SKM-1 (cell line): ENCODE measurements around the gene ITCH.
"Not testable (repeated sequence)": the region's sequence is repeated elsewhere in the genome, so short reads cannot be mapped to it uniquely, and the experiment has no call there.

Source experiments
- DNase-seq: peaks from one replicate; lab custom pipeline; 2025; ENCODE audit not compliant: unreplicated experiment; lab: John Stamatoyannopoulos, UW

The ITCH gene

DNA sequence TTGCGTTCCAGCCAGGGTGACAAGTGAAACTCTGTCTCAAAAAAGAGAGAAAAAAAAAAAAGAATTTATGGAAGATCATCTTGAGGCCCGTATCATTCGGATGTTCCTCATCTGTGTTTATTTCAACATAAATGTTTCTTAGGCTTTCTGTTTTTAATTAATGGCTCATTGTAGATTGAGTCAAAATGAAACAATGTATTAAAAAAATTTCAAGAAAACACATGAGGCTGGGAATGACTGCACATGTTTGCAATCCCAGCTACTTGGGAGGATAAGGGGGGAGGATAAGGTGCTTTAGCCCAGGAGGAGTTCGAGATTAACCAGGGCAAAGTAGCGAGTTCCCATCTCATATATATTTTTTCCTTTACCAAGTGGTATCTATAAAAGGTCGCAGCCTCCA lies 47.3 kb downstream of the ITCH start:
- no peak for DNase-seq

DNA sequence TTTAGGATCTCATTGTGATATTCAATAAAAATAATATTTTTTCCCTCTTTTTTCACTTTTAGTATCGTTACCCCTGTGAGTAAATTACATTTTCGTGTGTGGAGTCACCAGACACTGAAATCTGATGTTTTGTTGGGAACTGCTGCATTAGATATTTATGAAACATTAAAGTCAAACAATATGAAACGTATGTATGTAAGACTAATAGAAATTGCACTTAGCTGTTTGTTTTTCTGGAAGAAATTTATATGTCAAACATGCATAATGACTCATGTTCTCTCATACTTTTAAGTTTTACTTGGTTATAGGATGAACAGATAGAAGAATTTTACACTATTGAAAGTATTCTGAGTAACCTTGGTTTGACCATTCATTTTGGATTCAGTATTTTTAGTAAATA lies 49.4 kb downstream of the ITCH start:
- no peak for DNase-seq

DNA sequence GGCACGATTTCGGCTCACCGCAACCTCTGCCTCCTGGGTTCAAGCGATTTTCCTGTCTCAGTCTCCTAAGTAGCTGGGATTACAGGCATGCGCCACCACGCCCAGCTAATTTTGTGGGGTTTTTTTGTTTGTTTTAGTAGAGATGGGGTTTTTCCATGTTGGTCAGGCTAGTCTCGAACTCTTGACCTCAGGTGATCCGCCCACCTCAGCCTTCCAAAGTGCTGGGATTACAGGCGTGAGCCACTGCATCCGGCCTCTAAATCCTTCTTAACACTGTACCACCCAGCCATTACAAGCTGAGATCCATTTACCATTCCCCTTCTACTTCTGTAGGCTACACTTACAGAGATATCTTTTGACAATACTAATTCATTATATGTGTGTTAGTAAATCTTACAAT lies 51.5 kb downstream of the ITCH start:
- DNase-seq: not testable (repeated sequence)

DNA sequence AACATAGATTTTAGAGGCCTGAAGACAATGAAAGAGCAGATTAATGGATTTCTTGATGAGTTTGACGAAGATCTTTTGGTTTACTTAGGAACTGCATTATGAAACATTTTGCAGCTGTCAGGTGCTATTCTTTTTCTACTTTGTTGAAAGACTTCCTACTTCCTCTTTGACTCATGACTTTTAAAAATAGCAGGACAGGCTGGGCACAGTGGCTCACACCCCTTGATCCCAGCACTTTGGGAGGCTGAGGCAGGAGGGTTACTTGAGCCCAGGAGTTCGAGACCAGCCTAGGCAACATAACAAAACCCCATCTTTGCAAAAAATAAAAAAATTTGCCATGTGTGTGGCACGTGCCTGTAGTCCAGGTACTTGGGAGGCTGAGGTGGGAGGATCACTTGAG lies 52.0 kb downstream of the ITCH start:
- DNase-seq: no peak

DNA sequence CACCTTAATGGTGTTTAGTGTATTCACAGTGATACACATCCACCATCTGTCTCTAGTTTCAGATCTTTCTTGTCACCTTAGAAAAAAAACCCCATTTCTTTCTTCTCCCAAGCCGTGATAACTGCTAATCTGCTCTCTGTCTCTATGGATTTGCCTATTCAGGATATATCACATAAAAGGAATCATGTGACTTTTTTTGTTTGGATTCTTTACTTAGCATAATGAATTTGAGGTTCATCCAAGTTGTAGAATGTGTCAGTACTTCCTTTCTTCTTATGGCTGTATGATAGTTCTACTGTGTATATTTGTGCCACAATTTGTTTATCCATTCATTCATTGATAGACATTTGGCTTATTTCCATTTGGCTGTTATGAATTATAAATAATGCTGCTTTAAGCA lies 57.1 kb downstream of the ITCH start:
- DNase-seq: no peak

DNA sequence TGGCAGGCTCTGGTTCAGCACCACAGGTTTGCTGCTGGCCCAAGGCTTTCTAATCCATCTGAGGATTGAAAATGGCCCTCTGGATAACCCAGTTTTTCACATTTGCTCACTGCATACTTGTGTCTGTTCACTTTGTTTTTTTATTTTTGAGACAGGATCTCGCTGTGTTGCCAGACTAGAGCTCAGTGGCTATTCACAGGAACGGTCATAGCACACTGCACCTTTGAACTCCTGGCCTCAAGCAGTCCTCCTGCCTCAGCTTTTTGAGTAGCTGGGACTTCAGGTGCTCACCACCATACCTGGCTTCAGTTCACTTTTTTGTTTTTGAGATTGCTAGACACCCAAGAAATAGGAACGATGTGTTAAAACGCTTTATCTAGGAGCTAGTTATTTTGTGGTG lies 57.9 kb downstream of the ITCH start:
- DNase-seq: no peak

DNA sequence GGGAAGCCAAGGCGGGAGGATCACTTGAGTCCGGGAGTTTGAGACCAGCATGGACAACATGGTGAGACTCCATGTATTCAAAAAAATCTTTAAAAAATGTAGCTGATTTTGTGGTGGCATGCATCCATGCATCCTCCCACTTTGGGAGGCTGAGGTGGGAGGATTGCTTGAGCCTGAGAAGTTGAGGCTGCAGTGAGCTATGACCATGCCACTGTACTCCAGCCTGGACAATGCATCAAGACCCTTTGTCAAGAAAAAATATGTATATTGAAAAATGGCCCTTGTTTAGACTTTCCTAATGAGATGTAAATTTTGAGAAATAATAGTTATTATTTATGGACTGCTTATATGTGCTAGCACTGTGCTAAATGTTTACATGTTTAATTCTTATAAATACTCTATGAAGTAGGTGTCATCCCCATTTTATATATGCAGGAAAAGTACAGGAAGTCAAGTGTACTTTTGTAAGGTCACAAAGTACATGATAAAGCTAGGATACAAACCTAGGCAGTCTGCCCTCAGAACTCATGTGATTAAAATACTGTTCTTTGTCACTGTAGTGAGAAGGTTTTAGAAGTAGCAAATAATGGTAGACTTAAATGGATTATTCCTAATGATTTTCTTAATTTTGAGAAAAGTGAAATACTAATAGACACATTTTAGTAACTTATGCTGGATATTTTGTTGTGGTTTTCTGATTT lies 58.8 kb downstream of the ITCH start:
- DNase-seq: no peak

DNA sequence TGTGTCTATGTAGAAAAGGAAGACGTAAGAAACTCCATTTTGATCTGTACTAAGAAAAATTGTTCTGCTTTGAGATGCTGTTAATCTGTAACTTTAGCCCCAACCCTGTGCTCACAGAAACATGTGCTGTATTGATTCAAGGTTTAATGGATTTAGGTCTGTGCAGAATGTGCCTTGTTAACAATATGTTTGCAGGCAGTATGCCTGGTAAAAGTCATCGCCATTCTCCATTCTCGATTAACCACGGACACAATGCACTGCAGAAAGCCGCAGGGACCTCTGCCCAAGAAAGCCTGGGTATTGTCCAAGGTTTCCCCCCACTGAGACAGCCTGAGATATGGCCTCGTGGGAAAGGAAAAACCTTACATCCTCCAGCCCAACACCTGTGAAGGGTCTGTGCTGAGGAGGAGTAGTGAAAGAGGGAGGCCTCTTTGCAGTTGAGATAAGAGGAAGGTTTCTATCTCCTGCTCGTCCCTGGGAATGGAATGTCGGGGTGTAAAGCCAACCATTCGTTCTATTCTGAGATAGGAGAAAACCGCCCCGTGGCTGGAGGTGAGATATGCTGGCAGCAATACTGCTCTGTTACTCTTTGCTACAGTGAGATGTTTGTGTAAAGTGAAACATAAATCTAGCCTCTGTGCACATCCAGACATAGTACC lies 62.1 kb downstream of the ITCH start:
- DNase-seq: not testable (repeated sequence)

DNA sequence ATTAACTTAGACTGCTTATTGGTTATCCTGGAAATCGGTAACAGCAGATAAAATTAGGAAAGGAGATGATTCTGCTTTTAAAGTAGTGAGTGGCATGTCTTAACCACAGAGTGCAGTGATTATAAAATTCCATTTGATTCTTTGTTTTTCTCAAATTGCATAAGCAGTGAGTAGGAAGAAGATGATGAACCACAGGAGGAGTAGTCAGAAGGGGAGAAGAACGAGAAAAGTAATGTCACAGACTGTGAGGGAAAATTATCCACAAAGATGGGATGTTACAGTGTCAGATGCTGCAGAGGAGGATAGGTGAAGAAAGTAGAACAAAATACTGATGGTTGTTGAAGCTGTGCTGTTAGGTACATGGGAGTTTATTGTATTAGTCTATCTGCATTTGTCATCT lies 63.0 kb downstream of the ITCH start:
- no peak for DNase-seq

DNA sequence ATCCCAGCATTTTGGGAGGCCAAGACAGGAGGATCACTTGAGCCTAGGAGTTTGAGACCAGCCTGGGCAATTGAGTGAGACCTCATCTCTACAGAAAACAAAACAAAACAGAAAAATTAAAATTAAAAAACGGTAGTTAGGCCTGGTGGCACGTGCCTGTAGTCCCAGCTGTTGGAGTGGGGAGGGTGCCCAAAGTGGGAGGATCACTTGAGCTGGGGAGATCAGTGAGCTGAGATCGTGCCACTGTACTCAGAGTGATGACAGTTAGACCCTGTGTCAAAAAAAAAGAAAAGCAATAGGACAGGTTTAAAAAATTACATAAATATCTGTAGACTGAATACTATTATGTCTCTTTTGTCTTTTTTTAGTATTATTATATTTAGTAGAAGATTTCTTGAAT lies 64.3 kb downstream of the ITCH start:
- DNase-seq: no peak

DNA sequence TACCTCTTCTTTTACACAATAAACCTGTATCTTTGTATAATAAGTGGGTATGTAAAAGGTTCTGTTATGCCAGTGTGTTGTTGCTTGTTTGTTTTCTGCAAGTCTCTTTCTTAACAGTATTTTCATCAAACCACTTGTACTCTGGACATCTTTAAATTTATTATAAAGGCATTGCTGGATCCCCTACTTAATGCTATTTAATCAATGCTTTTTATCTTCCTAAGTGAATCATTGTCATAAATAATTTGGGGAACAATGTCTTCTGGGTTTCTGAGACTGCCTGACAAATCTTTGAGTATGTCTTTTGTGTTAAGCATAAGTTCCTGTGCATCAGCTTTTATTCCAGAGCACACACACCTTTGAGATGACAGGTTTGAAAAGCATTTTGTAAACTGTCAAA lies 64.7 kb downstream of the ITCH start:
- DNase-seq: no peak

DNA sequence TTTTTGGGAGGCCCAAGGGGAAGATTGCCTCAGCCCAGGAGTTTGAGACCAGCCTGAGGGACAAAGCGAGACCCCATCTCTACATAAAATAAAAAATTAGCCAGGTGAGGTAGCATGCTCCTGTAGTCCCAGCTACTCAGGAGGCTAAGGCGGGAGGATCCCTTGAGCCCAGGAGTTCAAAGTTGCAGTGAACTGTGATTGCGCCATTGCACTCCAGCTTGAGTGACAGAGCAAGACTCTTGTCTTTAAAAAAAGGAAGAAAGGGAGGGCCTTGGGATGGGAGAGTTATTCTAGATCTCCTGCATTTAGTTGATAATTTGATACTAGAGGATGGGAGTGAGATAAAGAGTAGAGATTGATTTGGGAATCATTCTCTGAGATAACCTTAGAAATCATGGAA lies 68.1 kb downstream of the ITCH start:
- DNase-seq: no peak

DNA sequence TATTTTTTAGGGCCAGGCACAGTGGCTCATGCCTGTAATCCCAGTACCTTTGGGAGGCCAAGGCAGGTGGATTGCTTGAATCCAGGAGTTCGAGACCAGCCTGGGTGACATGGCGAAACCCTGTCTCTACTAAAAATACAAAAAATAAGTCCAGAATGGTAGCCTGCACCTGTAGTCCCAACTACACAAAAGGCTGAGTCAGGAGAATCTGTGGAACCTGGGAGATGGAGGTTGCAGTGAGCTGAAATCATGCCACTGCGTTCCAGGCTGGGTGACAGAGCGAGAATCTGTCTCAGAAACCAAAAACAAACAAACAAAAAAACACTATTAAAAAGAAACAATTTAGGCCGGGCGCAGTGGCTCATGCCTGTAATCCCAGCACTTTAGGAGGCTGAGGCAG lies 69.6 kb downstream of the ITCH start:
- not testable (repeated sequence) for DNase-seq

DNA sequence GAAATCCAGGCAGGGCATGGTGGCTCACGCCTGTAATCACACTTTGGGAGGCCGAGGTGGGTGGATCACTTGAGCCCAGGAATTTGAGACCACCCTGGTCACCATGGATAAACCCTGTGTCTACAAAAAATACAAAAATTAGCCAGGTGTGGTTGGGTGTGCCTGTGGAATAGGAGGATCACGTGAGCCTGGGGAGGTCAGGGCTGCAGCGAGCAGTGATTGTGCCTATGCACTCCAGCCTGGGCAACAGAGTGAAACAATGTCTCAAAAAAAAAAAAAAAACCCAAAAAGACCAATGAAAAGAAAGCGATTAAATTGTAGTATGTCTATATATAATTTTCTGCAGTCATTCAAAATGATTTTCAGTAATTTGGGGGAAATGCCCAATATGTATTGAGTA lies 70.3 kb downstream of the ITCH start:
- no peak for DNase-seq

DNA sequence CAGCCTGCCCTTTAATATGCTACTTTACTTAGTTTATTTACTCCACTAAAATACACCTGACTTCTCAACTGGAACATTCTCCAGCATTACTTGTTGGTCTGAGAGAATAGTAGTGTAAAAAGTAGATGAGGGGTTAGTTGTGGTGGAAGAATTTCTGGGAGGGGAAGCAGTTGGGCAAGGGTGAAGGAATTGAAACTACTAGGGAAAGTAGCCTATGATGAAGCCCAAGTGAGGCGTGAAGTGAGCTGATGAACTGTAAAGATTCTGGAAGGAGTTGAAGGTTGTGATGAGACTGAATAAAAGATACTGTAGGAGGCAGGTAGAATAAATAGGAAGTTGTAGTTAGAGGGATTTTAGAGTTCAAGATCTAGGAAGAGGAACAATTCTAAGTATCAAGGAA lies 72.5 kb downstream of the ITCH start:
- DNase-seq: no peak

DNA sequence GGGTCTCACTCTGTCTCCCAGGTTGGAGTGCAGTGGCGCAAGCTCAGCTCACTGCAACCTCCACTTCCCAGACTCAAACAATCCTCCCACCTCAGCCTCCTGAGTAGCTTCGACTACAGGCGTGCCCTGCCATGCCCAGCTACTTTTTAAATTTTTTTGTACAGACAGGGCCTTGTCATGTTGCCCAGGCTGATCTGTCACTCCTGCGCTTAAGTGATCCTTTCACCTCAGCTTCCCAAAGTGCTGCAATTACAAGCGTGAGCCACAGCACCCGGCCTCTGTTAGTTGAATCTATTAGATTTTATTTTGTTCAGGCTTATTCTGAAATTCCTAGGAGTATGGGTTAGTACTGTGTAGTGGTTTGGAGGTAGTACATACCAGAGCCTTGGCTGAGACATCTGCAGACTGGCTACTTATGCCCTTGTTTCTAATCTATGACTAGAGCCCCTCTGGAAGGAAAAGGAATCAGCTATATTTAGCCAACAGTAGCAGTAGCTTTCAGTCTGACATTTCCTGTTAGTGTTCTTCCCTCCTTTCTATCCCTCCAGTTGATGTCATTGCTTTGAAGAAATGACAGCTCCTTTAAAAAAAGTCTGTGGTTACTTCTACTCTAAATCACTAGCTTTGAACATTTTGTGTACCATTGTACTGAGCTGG lies 74.4 kb downstream of the ITCH start:
- DNase-seq: no peak

DNA sequence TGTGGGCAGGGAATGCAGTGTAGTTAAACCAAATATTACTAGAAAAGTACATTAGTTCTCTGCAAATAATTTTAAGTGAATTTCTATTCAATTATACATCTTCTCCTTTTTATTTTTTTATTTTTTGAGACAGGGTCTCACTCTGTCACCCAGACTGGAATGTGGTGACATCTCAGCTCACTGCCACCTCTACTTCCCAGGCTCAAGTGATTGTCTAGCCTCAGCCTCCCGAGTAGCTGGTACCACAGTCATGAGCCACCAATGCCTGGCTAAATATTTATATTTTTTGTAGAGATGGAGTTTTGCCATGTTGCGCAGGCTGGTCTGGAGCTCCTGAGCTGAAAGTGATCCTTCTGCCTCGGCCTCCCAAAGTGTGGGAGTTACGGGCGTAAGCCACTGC lies 76.1 kb downstream of the ITCH start:
- no peak for DNase-seq

DNA sequence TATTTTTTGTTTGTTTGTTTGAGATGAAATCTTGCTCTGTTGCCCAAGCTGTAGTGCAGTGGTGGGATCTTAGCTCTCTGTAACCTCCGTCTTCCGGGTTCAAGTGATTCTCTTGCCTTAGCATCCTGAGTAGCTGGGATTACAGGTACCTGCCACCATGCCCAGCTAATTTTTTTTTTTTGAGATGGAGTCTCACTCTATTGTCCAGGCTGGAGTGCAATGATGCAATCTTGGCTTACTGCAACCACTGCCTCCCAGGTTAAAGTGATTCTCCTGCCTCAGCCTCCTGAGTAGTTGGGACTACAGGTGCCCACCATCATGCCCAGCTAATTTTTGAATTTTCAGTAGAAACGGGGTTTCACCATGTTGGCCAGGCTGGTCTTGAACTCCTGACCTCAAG lies 78.3 kb downstream of the ITCH start:
- DNase-seq: not testable (repeated sequence)

DNA sequence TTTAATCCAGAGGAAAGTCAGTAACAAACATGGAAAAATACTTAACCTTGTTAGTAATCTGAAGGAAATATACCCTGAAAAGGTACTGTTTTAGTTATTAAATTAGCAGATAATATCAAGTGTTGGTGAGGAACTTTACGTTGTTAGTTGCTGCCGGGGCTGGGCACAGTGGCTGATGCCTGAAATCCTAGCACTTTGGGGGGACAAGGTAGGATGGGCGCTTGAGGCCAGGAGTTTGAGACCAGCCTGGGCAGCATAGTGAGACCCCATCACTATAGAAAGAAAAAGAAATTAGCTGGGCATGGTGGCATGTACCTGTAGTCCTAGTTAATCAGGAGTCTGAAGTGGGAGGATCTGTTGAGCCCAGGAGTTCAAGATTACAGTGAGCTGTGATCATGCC lies 80.5 kb downstream of the ITCH start:
- no peak for DNase-seq

DNA sequence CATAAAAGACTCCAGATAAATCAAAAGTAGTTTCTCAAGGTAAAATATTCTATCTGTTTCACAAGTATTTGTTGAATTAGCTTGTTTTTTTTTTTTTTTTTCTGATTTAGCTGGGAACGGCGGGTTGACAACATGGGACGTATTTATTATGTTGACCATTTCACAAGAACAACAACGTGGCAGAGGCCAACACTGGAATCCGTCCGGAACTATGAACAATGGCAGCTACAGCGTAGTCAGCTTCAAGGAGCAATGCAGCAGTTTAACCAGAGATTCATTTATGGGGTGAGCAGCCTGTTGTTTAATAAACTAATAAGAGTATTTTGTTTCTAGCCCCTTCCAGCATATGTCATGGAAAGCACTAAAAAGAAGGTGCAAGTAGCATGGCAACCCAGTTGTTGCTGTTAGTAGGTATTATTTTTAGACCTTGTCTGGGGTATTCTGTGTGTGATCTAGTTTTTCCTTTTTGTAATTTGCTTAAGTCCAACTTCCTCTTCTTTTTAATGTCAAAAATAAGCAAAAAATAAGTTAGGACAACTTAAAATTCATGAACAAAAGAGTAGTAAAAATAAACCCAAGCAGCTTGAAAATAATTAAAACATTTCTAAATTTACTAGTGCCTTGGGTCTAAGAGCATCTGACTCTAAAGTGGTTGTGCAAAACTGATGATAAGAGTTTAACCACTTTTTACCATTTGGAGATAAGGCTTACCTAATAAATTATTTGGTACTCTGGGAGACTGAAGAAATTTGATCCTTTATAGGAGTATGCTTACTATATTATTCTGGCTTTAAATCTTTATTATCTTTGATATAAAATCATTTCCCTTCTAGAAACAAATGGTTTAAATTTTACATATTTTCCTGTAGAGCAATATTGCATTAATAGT lies 82.3 kb downstream of the ITCH start:
- DNase-seq: no peak

DNA sequence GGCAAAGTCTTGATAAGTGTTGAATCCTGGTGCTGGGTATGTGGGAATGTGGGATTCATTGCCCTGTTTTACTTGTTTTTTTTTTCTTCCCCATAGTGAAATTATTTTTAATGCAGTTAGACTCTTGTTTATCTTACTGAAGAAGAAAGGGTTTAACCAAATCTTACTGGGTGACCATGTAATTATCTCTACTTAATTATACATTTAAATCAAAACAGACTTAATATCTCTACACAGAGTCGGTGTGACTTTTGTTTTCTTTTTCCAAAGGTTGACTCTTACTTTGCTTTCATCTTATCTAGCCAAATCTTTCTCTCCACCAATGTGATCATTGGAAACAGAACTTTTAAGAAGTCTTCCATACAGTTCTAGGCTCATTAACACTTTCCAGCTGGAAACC lies 85.4 kb downstream of the ITCH start:
- no peak for DNase-seq
